ENCODE measurements around the gene EFCAB7. TPM values are rescaled to one million over a fixed set of nuclear protein-coding genes. Genes with fewer than 3 reads are reported as not detected.

The EFCAB7 gene
- total and polyA plus RNA-seq, 8 donors: 2.0 to 4.5 (median 3.6) TPM

DNA sequence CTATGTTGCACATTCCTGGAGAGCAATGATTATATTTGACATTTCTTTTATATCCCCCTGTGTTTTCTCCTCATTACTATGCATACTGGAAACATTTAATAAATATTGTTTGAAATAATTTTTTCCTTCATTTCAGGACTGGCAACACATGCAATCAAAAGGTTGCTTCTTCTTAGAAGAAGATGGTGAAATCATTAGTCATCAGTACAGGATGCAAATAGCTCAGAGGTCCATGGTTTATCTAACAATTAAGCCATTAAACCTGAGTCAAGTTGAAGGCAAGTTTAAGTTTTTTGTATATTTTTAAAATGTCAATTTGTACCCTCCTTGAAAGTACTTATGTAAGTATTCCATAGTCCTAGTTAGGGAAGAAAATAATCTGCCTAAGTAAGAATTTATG, 22.5 kb downstream of the EFCAB7 start:
- Histone ChIP-seq H3K4me3 (no peak overlapping the region), H3K27me3 (no peaks in the 10 kb centered on the region), H3K4me1 (no peaks in the 10 kb centered on the region), H3K27ac (no peak overlapping the region), H3K9me3 (no peaks in the 10 kb centered on the region), H3K36me3 (peaks cover 0 to 5% (median 0%) of the 10 kb centered on the region in 3 donors)
- no peak for TF ChIP-seq CTCF (IDR thresholded peaks at IDR 0.05)
- FAIRE-seq (no peak), ATAC-seq (no peak), DNase-seq (no peak)
- intact Hi-C loops (cut with DNase I): no loop called here

DNA sequence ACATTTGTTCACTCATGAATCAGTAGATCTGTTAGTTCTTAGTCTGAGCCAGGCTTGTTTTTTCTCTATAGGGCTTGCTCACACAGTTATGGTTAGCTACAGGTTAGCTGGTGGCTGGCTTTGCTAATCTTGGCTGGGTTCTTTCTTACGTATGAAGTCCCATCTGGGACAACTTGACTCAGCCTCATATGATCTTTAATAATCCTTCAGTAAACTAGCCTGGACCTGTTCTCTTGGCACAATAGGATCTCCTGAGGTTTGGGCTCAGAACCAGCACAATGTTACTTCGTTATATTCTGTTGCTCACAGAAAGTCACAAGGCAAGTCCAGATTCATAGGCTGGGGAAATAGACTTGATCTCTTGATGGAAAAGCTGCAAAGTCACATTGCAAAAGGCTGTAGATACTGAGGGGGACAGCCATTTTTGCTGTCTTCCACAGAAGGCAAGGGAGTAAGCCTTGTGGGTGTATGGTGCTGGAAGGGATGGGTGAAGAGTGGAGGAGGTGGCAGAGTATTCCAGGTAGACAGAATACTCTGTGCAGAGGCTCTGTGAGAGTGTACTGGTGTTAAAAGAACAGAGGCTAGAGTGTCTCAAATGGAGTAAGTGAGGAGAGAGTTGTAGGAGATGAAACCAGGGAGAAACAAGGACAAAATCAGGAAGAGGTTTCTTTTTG, 24.4 kb downstream of the EFCAB7 start:
- Histone ChIP-seq H3K36me3 (peaks cover 0 to 5% (median 0%) of the 10 kb centered on the region in 3 donors), H3K9me3 (no peaks in the 10 kb centered on the region), H3K4me3 (no peak overlapping the region), H3K27me3 (no peaks in the 10 kb centered on the region), H3K4me1 (no peaks in the 10 kb centered on the region), H3K27ac (no peak overlapping the region)
- no peak for TF ChIP-seq CTCF (IDR thresholded peaks at IDR 0.05)
- intact Hi-C loops (cut with DNase I): no loop called here
- DNase-seq: no peak
- no peak for FAIRE-seq
- ATAC-seq: no peak
- WGBS, 2 donors: 88 to 91% methylated on average over 2 of the region's 2 CpGs

DNA sequence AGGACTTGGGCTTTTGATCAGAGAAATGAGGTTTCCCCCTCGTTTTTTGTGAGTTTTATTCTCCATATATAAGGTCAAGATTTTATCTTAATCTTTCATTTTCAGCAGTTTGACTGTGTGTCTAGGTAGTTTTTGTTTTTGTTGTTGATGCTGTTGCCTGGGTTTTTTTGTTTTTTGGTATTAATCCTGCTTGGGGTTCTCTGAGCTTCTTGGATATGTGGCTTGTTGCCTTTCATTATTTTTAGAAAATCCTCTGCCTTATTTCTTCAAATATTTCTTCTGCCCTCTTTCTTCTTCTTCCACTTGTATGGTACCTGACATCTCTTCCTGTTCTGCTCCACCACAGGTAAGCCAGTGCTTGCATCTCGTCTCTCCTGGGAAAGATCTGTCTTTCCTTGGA, 25.0 kb downstream of the EFCAB7 start:
- TF ChIP-seq CTCF (IDR thresholded peaks at IDR 0.05): no peak
- Histone ChIP-seq H3K9me3 (no peaks in the 10 kb centered on the region), H3K27ac (no peak overlapping the region), H3K4me1 (no peaks in the 10 kb centered on the region), H3K4me3 (no peak overlapping the region), H3K36me3 (peaks cover 0 to 5% (median 0%) of the 10 kb centered on the region in 3 donors), H3K27me3 (no peaks in the 10 kb centered on the region)
- DNase-seq (no peak), ATAC-seq (no peak), FAIRE-seq (no peak)
- intact Hi-C loops (cut with DNase I): no loop called here
- WGBS, 2 donors: 73 to 75% methylated on average over 2 of the region's 2 CpGs

DNA sequence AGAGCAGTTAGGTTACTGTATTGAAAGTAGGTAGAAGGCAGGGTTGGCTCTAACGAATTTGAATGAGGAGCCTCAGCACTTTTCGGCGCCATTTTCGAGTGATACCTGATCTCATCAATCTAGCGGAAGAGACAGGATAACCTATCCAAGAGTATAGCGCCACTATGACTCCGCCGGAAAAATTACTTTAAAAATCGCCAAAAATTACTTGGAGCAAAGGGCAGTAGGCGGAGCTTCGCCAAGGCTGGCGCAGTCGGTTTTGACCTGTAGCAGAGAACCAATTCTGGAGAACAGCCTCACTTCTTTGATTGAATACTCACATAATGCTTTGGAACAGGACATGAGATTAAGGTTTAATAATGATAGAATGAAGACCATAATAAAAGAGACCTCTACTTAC, 25.6 kb downstream of the EFCAB7 start:
- intact Hi-C loops (cut with DNase I): no loop called here
- ATAC-seq (no peak), DNase-seq (no peak), FAIRE-seq (no peak)
- TF ChIP-seq CTCF (IDR thresholded peaks at IDR 0.05): no peak
- Histone ChIP-seq H3K36me3 (peaks cover 0 to 5% (median 0%) of the 10 kb centered on the region in 3 donors), H3K9me3 (no peaks in the 10 kb centered on the region), H3K4me3 (no peak overlapping the region), H3K27ac (no peak overlapping the region), H3K4me1 (no peaks in the 10 kb centered on the region), H3K27me3 (no peaks in the 10 kb centered on the region)
- WGBS, 2 donors: 91 to 96% methylated on average over 13 of the region's 13 CpGs

GRCh38 chr1:63555480-63555879, 32.2 kb downstream of the EFCAB7 start:
- ATAC-seq (no peak), DNase-seq (no peak), FAIRE-seq (no peak)
- no peak overlapping the region for H3K4me3 ChIP-seq
- no peak overlapping the region for H3K27ac ChIP-seq
- TF ChIP-seq CTCF (IDR thresholded peaks at IDR 0.05): no peak
- H3K36me3 ChIP-seq: no peaks in the 10 kb centered on the region
- no peaks in the 10 kb centered on the region for H3K9me3 ChIP-seq
- peaks cover 0 to 12% (median 9%) of the 10 kb centered on the region in 3 donors for H3K4me1 ChIP-seq
- intact Hi-C loops (cut with DNase I): no loop called here
- H3K27me3 ChIP-seq: no peaks in the 10 kb centered on the region

Measured in pancreas (tissue), 10 donors.